Activated gamma-delta T cell treated with Interleukin-2 at 50 U/mL for 16 hours (primary cell): ENCODE data around the gene CLNK.
"Not testable (repeated sequence)": the region's sequence is repeated elsewhere in the genome, so short reads cannot be mapped to it uniquely, and the experiment has no call there.

ENCODE experiments used
- DNase-seq: peaks from one replicate; pipeline ENCODE4 v3.0.0-alpha.2; 2020

The CLNK gene

DNA sequence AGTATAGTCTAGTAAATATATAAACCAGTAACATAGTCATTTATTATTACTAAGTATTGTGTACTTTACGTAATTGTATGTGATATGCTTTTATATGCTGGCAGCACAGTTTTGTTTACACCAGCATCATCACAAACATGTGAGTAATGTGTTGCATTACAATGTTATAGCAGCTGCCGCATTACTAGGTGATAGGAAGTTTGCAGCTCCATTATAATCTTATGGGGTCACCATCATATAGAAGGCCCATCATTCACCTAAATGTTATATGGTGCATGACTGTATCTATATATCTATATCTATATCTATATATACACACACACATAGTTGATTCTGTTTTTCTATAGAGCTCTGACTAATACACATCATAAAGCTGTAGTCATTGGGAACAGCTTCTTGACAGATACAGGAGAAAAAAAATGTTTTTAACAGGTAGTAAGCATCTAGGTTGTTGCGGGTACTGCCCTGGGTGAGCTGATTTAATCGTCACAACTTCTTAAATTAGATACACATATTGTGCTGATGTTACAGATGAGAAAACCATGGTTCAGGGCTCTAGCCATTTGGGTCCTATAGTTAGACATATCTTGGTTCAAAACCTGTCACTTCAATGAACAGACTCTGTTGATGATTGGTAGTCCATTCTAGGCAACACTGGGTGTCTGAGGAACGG is 77.9 kb downstream of the CLNK start:
- DNase-seq, result no peak

GRCh38 chr4:10605746-10606482 is 78.7 kb downstream of the CLNK start:
- no peak for DNase-seq

GRCh38 chr4:10605031-10605430 is 79.5 kb downstream of the CLNK start:
- DNase-seq, result no peak

- no peak for DNase-seq
Observed at GRCh38 chr4:10599574-10599973, 85.0 kb downstream of the CLNK start.

GRCh38 chr4:10598829-10599228 is 85.7 kb downstream of the CLNK start:
- DNase-seq, result no peak

GRCh38 chr4:10596586-10597290 is 87.8 kb downstream of the CLNK start:
- no peak for DNase-seq

GRCh38 chr4:10593130-10593529 is 91.4 kb downstream of the CLNK start:
- DNase-seq, result no peak

GRCh38 chr4:10590896-10591295 is 93.7 kb downstream of the CLNK start:
- no peak for DNase-seq

DNA sequence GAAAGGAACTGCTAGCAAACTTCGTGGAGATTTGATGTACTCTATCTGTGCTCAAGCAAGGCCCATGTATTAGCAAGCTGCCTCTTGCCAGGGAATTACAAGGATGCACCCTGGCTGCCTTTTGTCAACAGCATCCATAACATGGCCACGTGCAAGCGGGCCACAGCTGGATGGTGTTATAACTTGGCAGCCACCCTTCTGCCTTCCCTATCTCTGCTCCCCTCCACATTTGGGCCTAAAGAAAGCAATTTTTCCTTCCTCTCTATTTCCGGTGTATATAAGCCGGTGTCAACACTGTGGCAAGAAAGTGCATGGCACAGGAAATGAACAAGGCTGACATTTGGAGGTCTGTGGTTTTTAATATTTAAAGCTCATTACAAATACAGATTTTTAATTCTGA is 94.8 kb downstream of the CLNK start:
- no peak for DNase-seq

DNA sequence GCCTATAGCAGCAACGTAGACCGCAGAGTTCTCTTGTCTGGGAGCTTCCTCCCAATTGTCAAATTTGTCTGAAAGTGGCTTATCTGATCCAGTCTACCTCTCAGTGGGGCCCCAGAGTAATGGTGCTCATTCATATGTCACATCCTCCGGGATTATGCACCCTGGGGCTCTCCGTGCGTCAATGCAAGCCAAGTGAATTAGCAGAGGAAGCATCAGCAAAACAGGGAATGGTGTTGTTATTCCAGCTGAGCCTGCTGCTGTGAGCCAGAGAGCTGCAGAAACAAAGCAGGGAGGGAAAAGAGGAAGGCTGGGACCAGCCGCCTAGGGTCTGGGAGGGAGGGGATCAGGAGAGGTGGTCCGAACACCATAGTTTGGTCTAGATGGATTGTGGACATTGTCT is 95.2 kb downstream of the CLNK start:
- no peak for DNase-seq

DNA sequence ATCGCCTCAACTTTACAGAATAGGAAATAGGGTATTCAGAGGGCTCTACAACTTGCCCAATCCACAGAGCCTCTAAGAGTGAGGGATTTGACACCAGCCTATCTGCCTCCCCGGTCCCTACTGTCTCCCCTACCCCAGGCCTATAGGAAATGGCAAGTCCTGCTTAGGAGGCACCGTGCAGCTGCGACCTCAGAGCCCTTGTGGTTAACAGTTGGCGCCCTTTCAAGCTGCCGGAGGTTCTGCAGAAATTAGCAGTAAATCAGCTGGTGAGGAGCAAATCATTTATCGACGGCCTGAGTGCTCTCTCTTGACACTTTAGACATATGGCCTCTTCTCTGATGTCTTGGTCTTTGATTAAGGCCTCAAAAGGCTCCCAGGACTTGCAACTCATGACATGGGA is 96.9 kb downstream of the CLNK start:
- DNase-seq, result peak; percentile 21

DNA sequence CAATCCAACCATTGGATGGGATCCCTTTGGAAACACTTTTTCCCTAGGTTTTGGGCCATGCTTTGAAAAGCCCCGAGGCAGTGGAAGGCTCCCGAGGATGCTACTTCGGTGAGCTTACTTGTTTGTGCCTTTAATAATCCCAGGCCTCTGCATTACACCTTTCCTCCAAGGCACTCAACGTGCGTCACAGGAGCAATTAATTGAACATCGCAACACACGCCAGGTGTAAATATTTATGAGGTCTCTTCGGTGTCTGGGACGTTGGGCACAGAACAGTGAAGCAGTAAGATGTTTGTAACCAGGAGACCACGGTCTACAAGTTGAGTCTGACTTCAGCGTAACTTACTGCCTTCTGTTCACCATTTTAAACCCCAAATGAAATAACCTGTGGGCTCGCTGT is 97.3 kb downstream of the CLNK start:
- DNase-seq, result no peak

GRCh38 chr4:10584042-10584441 is 100.5 kb downstream of the CLNK start:
- no peak for DNase-seq

GRCh38 chr4:10582951-10583350 is 101.6 kb downstream of the CLNK start:
- no peak for DNase-seq

GRCh38 chr4:10582059-10582686 is 102.4 kb downstream of the CLNK start:
- no peak for DNase-seq

DNA sequence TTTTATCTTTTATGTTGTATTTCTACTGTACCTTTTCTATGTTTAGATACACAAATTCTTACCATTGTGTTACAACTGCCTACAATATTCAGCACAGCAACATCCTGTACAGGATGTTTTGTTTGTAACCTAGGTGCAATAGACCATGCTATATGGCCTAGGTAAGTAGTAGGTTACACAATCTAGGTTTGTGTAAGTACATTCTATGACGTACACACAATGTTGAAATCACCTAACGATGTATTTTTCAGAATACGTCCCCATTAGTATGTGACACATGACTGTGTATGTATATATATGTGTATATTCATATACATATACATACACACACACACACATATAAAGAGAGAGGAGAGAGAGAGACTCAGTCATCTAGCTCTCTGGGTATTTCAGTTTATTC is 103.5 kb downstream of the CLNK start:
- no peak for DNase-seq

- no peak for DNase-seq
Observed at GRCh38 chr4:10579648-10580047, 104.9 kb downstream of the CLNK start.

DNA sequence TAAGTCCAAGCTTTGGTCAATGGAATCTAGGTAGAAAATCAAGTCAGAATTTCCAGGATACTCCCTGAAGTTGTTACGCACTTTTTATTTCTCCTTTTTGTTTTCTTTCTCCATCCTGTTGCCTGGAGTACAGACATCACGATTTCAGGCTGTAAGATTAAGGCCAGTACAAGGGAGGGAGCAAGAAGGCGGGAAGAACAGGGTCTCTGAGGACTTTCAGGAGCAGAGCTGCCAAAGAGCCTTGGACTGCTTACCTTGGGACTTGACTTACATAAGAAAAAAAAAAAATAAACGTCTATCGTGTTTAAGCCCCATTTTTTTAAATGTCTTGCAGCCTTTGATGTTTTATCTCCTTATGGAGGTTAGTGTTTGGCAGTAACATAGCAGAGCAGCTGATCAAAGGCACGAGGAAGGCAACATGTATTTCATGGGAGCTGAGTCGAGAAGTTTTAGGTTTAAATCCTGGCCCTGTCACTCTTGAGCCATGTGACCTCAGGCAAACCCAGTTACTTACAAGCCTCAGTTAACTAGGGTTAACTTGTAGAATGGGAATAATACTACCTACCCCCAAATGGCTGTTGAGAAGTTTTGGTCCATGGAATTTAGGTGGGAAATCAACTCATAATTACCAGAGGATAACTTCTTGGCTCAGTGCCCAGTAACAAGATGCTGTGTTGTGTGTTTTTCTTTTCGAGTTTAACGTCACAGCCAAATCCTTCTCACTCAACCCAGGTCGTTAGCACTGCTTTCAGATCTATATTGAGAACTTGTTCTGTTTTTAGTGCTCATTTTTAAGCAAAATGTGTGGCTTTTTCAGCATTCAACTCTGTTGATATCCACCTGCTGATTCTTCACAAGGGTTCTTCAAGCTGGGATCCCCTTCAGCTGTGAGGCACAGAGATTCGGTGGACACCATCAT is 106.8 kb downstream of the CLNK start:
- no peak for DNase-seq

DNA sequence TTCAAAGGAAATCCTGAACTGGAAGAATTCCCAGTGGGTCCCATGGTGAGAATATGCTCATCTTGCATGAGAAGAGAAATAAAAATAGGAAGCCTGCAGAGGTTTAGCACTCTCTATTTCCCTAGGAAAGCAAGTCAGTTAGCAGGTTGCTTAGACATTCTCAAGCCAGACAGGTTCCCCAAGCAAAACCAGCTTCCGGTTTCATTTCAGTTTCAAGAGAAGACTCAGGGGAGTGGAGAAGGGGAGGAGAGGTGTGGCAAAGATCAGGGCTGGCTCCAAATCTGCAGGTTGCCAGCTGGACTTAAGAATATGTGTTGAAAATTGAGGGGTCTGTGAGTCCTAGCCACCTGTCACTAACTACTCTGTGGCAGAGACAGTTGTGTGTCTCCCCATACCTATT is 107.5 kb downstream of the CLNK start:
- no peak for DNase-seq

DNA sequence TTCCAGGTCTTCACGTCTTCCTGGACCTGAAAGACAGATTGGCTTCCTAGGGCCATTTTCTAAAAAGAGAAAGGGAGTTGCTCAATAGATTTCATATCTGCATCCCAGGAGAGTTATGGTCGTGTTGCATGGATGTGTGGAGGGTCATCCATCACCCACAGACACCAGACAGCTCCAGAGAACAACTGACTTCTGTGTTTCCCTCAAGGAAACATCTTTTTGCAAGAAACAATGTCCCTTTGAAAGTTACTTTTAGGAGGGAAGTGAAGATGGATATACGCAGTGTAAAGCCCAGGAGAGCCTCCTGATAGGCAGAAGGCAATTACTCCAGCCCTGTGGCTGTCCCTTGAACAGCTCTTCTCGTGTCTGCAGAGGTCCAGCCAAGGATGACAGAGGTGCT is 108.3 kb downstream of the CLNK start:
- DNase-seq, result no peak

GRCh38 chr4:10575414-10575813 is 109.2 kb downstream of the CLNK start:
- no peak for DNase-seq

DNA sequence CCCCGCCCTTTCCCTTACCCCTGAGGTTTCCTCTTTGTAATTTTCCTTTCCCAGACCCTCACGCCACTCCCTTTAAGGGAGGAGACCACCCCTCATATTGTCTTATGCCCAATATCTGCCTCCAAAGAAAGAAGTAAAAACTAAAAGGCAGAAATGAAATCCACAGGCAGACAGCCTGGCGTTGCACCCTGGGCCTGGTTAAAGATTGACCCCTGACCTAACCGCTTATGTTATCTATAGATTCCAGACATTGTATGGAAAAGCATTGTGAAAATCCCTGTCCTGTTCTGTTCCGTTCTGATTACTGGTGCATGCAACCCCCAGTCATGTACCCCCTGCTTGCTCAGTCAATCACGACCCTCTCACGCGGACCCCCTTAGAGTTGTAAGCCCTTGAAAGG is 110.0 kb downstream of the CLNK start:
- DNase-seq, result not testable (repeated sequence)

DNA sequence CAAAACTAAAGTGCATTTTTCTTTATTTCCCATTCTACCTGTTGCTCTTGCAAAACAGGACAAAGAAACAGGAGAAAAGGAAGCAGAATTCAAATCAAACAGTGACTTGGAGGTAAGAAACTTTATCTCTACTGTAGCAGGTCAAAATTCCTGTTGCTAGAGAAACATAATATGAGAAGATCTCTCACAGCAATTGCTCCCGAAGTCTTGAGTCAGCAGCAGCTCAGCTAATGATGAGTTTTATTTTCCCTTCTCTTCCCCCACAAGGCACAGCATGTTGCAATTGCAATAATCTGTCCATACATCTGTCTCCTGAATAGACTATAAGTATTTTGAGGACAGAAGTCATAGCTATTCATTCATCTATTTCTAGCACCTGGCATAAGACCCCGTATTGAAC is 112.7 kb downstream of the CLNK start:
- DNase-seq, result no peak
